PC-9 (cell line): ENCODE measurements around the gene ETHE1. TPM values are rescaled to one million over a fixed set of nuclear protein-coding genes. Genes with fewer than 3 reads are reported as not detected.

ENCODE experiments used
- BruUV-seq: library from RNA; stranded (reverse); fragments of 400-500 nt; replicated peaks from 2 replicates; lab custom pipeline; 2021; lab: Mats Ljungman, UMichigan
- CTCF ChIA-PET: fragments of 300-600 bp; sonication (Branson Sonifier 250); formaldehyde crosslinking; loops from one replicate; lab custom pipeline; 2022; ENCODE audit warnings: antibody characterized with exemption; lab: Charles Lee
- POLR2A ChIA-PET: fragments of 300-600 bp; sonication (Branson Sonifier 250); formaldehyde crosslinking; loops from one replicate; lab custom pipeline; 2022; ENCODE audit warnings: antibody characterized with exemption; ENCODE audit not compliant: unreplicated experiment; lab: Charles Lee
- DNase-seq, 2 experiments: peaks; one replicate each; pipeline versions ENCODE4 v3.0.0 to v3.0.0-alpha.2; 2015 to 2022; ENCODE audit warnings: mixed read lengths in 1 of 2
- H2AFZ ChIP-seq: fragments of 200-600 bp; sonication (generic); 2 replicates; pipeline ENCODE4 v1.8.1; 2017; ENCODE audit warnings: antibody characterized with exemption
- H3F3A ChIP-seq: fragments of 200-600 bp; sonication (generic); 2 replicates; pipeline ENCODE4 v1.8.1; 2017; ENCODE audit warnings: antibody characterized with exemption, mild to moderate bottlenecking, low read depth; ENCODE audit not compliant: insufficient read depth
- H3K27ac ChIP-seq: fragments of 200-600 bp; sonication (generic); 2 replicates; pipeline ENCODE4 v1.6.1; 2016; ENCODE audit warnings: mixed run types
- H3K27me3 ChIP-seq: fragments of 200-600 bp; sonication (generic); 2 replicates; pipeline ENCODE4 v1.6.1; 2016; ENCODE audit warnings: low read depth, mixed run types; ENCODE audit not compliant: insufficient read depth
- H3K36me3 ChIP-seq: fragments of 200-600 bp; sonication (generic); 2 replicates; pipeline ENCODE4 v1.6.1; 2016; ENCODE audit warnings: low read depth, mixed run types
- H3K4me1 ChIP-seq: fragments of 200-600 bp; sonication (generic); replicated peaks from 2 replicates; pipeline ENCODE4 v1.6.1; 2016; ENCODE audit warnings: mixed run types; ENCODE audit not compliant: insufficient read depth
- H3K4me2 ChIP-seq: fragments of 200-600 bp; sonication (generic); 2 replicates; pipeline ENCODE4 v1.6.1; 2017; ENCODE audit warnings: mixed run types
- H3K4me3 ChIP-seq: fragments of 200-600 bp; sonication (generic); 2 replicates; pipeline ENCODE4 v1.6.1; 2016; ENCODE audit warnings: mixed run types
- H3K79me2 ChIP-seq: fragments of 200-600 bp; sonication (generic); 2 replicates; pipeline ENCODE4 v1.6.1; 2017; ENCODE audit warnings: low read depth, mixed run types
- H3K9me2 ChIP-seq: fragments of 200-600 bp; sonication (generic); 2 replicates; pipeline ENCODE4 v1.8.1; 2017; ENCODE audit warnings: mild to moderate bottlenecking; ENCODE audit not compliant: insufficient read depth
- H3K9me3 ChIP-seq: fragments of 200-600 bp; sonication (generic); 2 replicates; pipeline ENCODE4 v1.8.1; 2016; ENCODE audit warnings: low read depth; ENCODE audit not compliant: insufficient read depth
- H4K20me1 ChIP-seq: fragments of 200-600 bp; sonication (generic); 2 replicates; pipeline ENCODE4 v1.8.1; 2017; ENCODE audit not compliant: insufficient read depth
- EZH2 ChIP-seq: fragments of 200-600 bp; sonication (generic); IDR thresholded peaks from 2 replicates; pipeline ENCODE4 v1.8.0; 2017; ENCODE audit warnings: antibody characterized with exemption, low read depth
- intact Hi-C: fragments of 100-400 bp; cut with micrococcal nuclease; formaldehyde crosslinking; loops from one replicate; pipeline ENCODE4 v1.10.0; 2022; ENCODE audit not compliant: unreplicated experiment
- total RNA-seq: library from RNA; stranded (reverse); gene quantifications from 2 replicates; pipeline ENCODE4 v1.2.3, GENCODE V29; 2021
- TF ChIP-seq, protein P1 (sequence below): fragments of 200-600 bp; sonication (generic); conservative IDR thresholded peaks from 2 replicates; pipeline ENCODE4 v1.6.1; 2017; ENCODE audit warnings: mixed run types, antibody characterized with exemption, mild to moderate bottlenecking, moderate library complexity

ETHE1 gene
- total RNA-seq, 1 experiment from 2014 or later = 83.4 TPM

- H3K36me3 ChIP-seq = no peaks in the 10 kb centered on the region
- no peak overlapping the region for H3K27ac ChIP-seq
- no peaks in the 10 kb centered on the region for H3F3A ChIP-seq
- H3K9me2 ChIP-seq = no peaks in the 10 kb centered on the region
- H3K9me3 ChIP-seq = no peaks in the 10 kb centered on the region
- ChIA-PET POLR2A (no interaction called here), CTCF (no interaction called here)
- no peaks in the 10 kb centered on the region for H3K27me3 ChIP-seq
- intact Hi-C loops = no loop called here
- TF ChIP-seq, protein P1, sequence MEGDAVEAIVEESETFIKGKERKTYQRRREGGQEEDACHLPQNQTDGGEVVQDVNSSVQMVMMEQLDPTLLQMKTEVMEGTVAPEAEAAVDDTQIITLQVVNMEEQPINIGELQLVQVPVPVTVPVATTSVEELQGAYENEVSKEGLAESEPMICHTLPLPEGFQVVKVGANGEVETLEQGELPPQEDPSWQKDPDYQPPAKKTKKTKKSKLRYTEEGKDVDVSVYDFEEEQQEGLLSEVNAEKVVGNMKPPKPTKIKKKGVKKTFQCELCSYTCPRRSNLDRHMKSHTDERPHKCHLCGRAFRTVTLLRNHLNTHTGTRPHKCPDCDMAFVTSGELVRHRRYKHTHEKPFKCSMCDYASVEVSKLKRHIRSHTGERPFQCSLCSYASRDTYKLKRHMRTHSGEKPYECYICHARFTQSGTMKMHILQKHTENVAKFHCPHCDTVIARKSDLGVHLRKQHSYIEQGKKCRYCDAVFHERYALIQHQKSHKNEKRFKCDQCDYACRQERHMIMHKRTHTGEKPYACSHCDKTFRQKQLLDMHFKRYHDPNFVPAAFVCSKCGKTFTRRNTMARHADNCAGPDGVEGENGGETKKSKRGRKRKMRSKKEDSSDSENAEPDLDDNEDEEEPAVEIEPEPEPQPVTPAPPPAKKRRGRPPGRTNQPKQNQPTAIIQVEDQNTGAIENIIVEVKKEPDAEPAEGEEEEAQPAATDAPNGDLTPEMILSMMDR = no peak
- no peak for TF ChIP-seq EZH2
- no peaks in the 10 kb centered on the region for H4K20me1 ChIP-seq
- no TSS peak for BruUV-seq
- H3K4me1 ChIP-seq = no peaks in the 10 kb centered on the region
- H2AFZ ChIP-seq = no peak overlapping the region
- DNase-seq = no peak
- no peak overlapping the region for H3K4me3 ChIP-seq
- no peak overlapping the region for H3K4me2 ChIP-seq
- H3K79me2 ChIP-seq = no peaks in the 10 kb centered on the region
These were observed 19.6 kb upstream of the ETHE1 start for GRCh38 chr19:43546581-43546980.

- Histone ChIP-seq H3K9me2 (no peaks in the 10 kb centered on the region), H3K4me1 (no peaks in the 10 kb centered on the region), H3K36me3 (no peaks in the 10 kb centered on the region), H3K79me2 (no peaks in the 10 kb centered on the region), H3K4me3 (no peak overlapping the region), H3K9me3 (no peaks in the 10 kb centered on the region), H3K4me2 (no peak overlapping the region), H3F3A (no peaks in the 10 kb centered on the region), H4K20me1 (no peaks in the 10 kb centered on the region), H2AFZ (no peak overlapping the region), H3K27ac (no peak overlapping the region), H3K27me3 (no peaks in the 10 kb centered on the region)
- POLR2A ChIA-PET = no interaction called here
- BruUV-seq = no TSS peak
- no peak for DNase-seq
- TF ChIP-seq, protein P1 = no peak
- no peak for TF ChIP-seq EZH2
- intact Hi-C loops = no loop called here
- CTCF ChIA-PET = no interaction called here
These were observed 19.0 kb upstream of the ETHE1 start for GRCh38 chr19:43545981-43546380.

GRCh38 chr19:43545276-43545675, 18.3 kb upstream of the ETHE1 start:
- H3K27ac ChIP-seq = no peak overlapping the region
- no peaks in the 10 kb centered on the region for H3K9me2 ChIP-seq
- ChIA-PET CTCF (no interaction called here), POLR2A (no interaction called here)
- H3K27me3 ChIP-seq = no peaks in the 10 kb centered on the region
- H3K79me2 ChIP-seq = no peaks in the 10 kb centered on the region
- BruUV-seq = no TSS peak
- H3F3A ChIP-seq = no peaks in the 10 kb centered on the region
- H3K4me1 ChIP-seq = no peaks in the 10 kb centered on the region
- H3K4me2 ChIP-seq = no peak overlapping the region
- TF ChIP-seq, protein P1 = no peak
- TF ChIP-seq EZH2 = no peak
- H3K36me3 ChIP-seq = no peaks in the 10 kb centered on the region
- intact Hi-C loops = no loop called here
- no peaks in the 10 kb centered on the region for H3K9me3 ChIP-seq
- H3K4me3 ChIP-seq = no peak overlapping the region
- H2AFZ ChIP-seq = no peak overlapping the region
- H4K20me1 ChIP-seq = no peaks in the 10 kb centered on the region
- no peak for DNase-seq
